ENCODE data around the gene ANK3. TPM values are rescaled to one million over a fixed set of nuclear protein-coding genes. Genes with fewer than 3 reads are reported as not detected.

ANK3 gene
- polyA plus RNA-seq, 1 donor (not counting 4 experiments of a cell fraction or from before 2014, with no cell fraction given): 8.3 TPM

DNA sequence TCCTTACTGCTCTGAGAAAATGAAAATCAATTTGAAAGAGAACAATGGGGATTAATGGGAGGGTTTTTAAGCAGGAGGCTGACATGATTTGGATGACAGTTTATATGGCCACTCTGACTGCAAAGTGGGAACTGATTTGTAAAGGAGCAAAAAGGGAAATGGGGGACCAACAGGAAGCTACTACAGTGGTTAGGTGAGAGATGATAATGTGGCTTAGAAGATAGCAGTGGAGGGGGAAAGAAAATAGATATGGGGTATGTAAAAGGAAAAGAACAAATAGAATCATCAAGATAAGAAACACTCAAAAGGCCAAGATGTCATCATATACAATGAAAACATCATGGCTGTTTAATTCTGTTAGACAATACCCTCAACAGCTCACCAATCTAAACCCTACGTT is 177.5 kb downstream of the ANK3 start:
- TF ChIP-seq EZH2 (IDR thresholded peaks at IDR 0.05; ENCODE audit: low read length): no peak
- TF ChIP-seq, protein P1, sequence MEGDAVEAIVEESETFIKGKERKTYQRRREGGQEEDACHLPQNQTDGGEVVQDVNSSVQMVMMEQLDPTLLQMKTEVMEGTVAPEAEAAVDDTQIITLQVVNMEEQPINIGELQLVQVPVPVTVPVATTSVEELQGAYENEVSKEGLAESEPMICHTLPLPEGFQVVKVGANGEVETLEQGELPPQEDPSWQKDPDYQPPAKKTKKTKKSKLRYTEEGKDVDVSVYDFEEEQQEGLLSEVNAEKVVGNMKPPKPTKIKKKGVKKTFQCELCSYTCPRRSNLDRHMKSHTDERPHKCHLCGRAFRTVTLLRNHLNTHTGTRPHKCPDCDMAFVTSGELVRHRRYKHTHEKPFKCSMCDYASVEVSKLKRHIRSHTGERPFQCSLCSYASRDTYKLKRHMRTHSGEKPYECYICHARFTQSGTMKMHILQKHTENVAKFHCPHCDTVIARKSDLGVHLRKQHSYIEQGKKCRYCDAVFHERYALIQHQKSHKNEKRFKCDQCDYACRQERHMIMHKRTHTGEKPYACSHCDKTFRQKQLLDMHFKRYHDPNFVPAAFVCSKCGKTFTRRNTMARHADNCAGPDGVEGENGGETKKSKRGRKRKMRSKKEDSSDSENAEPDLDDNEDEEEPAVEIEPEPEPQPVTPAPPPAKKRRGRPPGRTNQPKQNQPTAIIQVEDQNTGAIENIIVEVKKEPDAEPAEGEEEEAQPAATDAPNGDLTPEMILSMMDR (optimal IDR thresholded peaks at IDR 0.05 in 1 of 3, IDR thresholded peaks at IDR 0.05 in 1 of 3, conservative IDR thresholded peaks at IDR 0.05 in 1 of 3; ENCODE audit: extremely low read depth in 1 of 3, insufficient read depth in 2 of 3, low read length in 3 of 3): no peak
- DNase-seq (ENCODE audit: low read depth, low spot score) (no peak), FAIRE-seq (no peak)
- Histone ChIP-seq H3K27me3 (ENCODE audit: control insufficient read depth, extremely low read depth, insufficient read depth, low read length) (no peaks in the 10 kb centered on the region), H4K20me1 (ENCODE audit: control insufficient read depth, extremely low read depth, insufficient read depth, low read length) (no peaks in the 10 kb centered on the region), H3K4me3 (ENCODE audit: control insufficient read depth in 2 of 3, extremely low read depth in 1 of 3, insufficient read depth in 2 of 3, low read depth in 1 of 3, low read length in 3 of 3) (no peak overlapping the region), H3K9ac (ENCODE audit: control insufficient read depth, extremely low read depth, insufficient read depth, low read length) (no peak overlapping the region), H3K9me1 (ENCODE audit: control insufficient read depth, extremely low read depth, insufficient read depth, low read length) (no peaks in the 10 kb centered on the region), H2AFZ (ENCODE audit: control insufficient read depth, low read length) (no peak overlapping the region), H3K4me1 (ENCODE audit: control insufficient read depth, extremely low read depth, insufficient read depth, low read length) (no peaks in the 10 kb centered on the region), H3K79me2 (ENCODE audit: control insufficient read depth, insufficient read depth, low read length) (no peaks in the 10 kb centered on the region), H3K4me2 (ENCODE audit: control insufficient read depth, extremely low read depth, insufficient read depth, low read depth, low read length) (no peak overlapping the region), H3K27ac (ENCODE audit: control insufficient read depth, insufficient read depth, low read length) (no peak overlapping the region), H3K9me3 (ENCODE audit: control insufficient read depth, low read depth, low read length) (no peaks in the 10 kb centered on the region), H3K36me3 (ENCODE audit: control insufficient read depth in 2 of 2, extremely low read depth in 1 of 2, insufficient read depth in 2 of 2, low read length in 2 of 2) (no peaks in the 10 kb centered on the region)
- dilution Hi-C loops (cut with MboI; ENCODE audit: extremely low pct_ligation_motif_present, low sequenced_read_pairs): loop anchor here (25.0 kb wide), 1 partner anchor 100 kb away; no protein-coding TSS in a partner anchor

DNA sequence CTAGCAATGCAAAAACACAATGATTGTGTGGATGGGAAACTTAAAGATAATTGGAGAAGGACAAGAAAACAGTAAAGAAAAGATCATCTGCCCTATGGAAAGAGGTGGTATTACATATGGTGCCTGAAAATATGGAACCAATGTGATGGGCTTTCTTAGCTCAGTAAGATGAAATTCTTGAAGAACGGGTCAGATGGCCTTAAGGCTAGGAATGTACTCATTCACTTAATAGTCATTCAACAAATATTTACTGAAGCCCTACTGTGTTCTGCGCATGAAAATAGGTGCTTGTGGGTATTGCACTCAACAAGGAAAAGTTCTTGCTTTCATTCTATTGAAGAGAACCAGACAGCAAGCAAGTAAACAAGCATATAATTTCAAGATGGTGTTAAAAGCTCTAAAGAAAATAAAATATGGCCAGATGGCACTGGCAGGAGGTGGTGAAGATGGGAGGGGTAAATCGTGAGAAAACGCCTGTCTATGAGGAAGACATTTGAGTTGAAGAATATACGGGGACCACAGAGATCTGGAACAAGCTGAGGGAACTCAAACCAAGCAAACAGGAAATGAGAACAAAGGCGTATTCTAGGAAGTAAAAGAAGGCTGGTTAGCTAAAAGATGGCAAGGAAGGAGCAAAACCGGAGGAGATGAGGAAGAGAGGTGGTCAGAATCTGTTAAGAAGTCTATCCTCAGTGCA is 179.7 kb downstream of the ANK3 start:
- Histone ChIP-seq H3K27ac (ENCODE audit: control insufficient read depth, insufficient read depth, low read length) (no peak overlapping the region), H3K36me3 (ENCODE audit: control insufficient read depth in 2 of 2, extremely low read depth in 1 of 2, insufficient read depth in 2 of 2, low read length in 2 of 2) (no peaks in the 10 kb centered on the region), H4K20me1 (ENCODE audit: control insufficient read depth, extremely low read depth, insufficient read depth, low read length) (no peaks in the 10 kb centered on the region), H3K9me3 (ENCODE audit: control insufficient read depth, low read depth, low read length) (no peaks in the 10 kb centered on the region), H3K79me2 (ENCODE audit: control insufficient read depth, insufficient read depth, low read length) (no peaks in the 10 kb centered on the region), H3K9ac (ENCODE audit: control insufficient read depth, extremely low read depth, insufficient read depth, low read length) (no peak overlapping the region), H3K9me1 (ENCODE audit: control insufficient read depth, extremely low read depth, insufficient read depth, low read length) (no peaks in the 10 kb centered on the region), H3K4me3 (ENCODE audit: control insufficient read depth in 2 of 3, extremely low read depth in 1 of 3, insufficient read depth in 2 of 3, low read depth in 1 of 3, low read length in 3 of 3) (no peak overlapping the region), H2AFZ (ENCODE audit: control insufficient read depth, low read length) (no peak overlapping the region), H3K27me3 (ENCODE audit: control insufficient read depth, extremely low read depth, insufficient read depth, low read length) (no peaks in the 10 kb centered on the region), H3K4me2 (ENCODE audit: control insufficient read depth, extremely low read depth, insufficient read depth, low read depth, low read length) (no peak overlapping the region), H3K4me1 (ENCODE audit: control insufficient read depth, extremely low read depth, insufficient read depth, low read length) (no peaks in the 10 kb centered on the region)
- DNase-seq (ENCODE audit: low read depth, low spot score): no peak
- dilution Hi-C loops (cut with MboI; ENCODE audit: extremely low pct_ligation_motif_present, low sequenced_read_pairs): loop anchor here (25.0 kb wide), 1 partner anchor 98 kb away; no protein-coding TSS in a partner anchor
- no peak for FAIRE-seq
- TF ChIP-seq, protein P1 (optimal IDR thresholded peaks at IDR 0.05 in 1 of 3, IDR thresholded peaks at IDR 0.05 in 1 of 3, conservative IDR thresholded peaks at IDR 0.05 in 1 of 3; ENCODE audit: extremely low read depth in 1 of 3, insufficient read depth in 2 of 3, low read length in 3 of 3): no peak
- no peak for TF ChIP-seq EZH2 (IDR thresholded peaks at IDR 0.05; ENCODE audit: low read length)

All from keratinocyte (primary cell).